SK-N-DZ (cell line): Measurements from ENCODE around the gene BRD3OS.
A peak's percentile ranks its signal among the peaks of the same experiment; 100 is the strongest.

Experiments
- DNase-seq: peaks from one replicate; pipeline ENCODE4 v3.0.0-alpha.2; 2015; ENCODE audit warnings: low spot score

BRD3OS gene

DNA sequence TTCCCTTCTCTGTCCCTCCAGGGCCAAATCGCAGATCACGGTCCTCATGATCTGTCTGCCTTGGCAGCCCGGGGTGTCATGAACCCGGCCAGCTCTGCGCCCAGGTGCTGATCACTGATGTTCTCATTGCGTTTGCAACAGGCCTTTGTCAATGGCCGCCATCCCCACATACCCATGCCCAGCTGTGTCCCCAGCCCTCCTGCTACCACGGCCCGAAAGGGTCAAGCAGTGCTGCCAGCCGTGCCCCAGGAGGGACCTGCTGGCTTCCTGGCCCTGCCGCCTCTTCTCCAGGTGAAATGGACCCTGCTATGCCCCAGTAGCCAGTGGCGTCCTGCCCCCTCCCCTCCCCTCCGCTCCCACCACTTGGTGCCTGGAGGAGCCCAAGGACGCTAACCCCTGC lies 20.4 kb upstream of the BRD3OS start:
- no peak for DNase-seq

DNA sequence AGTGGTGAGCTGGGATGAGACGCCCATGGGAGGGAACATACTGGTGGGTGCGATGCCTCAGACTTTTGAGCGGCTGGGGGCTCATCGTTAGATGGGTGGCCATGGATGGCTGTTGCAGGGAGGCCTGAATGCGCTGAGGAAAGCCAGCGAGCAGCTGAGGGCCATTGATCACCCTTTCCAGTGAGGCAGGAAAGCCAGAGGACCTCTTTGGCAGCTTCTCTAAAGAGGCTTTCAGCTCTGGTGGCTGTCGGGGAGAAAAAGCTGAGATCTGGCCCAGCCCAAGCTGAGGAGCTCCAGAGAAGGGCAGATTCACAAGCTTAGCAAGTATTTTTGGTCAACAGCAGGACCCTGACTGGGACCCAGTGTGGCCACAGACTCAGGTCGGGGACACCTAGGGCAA lies 19.9 kb upstream of the BRD3OS start:
- DNase-seq = no peak

DNA sequence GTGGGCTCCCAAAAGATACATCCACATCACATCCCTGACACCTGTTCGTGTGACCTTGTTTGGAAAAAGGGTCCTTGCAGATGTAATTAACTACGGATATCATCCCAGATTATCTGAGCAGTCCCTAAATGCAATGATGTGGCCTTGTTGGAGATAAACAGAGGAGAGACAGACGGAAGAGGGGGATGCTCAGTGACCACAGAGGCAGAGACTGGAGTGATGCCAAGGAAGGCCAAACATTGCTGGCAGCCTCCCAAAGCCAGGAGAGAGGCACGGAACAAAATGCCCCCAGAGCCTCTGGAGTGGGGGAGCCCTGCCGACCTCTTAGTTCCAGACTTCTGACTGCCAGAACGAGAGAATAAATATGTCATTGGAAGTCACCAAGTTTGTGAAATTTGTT lies 18.1 kb upstream of the BRD3OS start:
- no peak for DNase-seq

DNA sequence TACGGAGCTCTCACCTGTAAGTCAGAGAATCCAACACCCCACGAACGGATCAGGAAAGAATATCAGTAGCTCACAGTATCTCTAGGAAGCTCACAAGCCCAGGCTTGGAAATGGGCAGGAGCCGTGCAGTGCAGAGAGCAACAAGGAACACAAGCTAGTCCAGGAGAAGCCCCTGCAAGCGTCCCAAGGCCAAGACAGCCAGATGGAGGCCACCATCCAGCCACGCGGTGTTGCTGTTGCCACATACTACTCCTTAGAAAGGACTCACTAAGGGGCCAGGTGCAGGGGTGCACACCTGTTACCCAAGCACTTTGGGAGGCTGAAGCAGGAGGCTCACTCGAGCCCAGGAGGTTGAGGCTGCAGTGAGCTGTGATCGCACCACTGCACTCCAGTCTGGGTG lies 17.7 kb upstream of the BRD3OS start:
- no peak for DNase-seq

DNA sequence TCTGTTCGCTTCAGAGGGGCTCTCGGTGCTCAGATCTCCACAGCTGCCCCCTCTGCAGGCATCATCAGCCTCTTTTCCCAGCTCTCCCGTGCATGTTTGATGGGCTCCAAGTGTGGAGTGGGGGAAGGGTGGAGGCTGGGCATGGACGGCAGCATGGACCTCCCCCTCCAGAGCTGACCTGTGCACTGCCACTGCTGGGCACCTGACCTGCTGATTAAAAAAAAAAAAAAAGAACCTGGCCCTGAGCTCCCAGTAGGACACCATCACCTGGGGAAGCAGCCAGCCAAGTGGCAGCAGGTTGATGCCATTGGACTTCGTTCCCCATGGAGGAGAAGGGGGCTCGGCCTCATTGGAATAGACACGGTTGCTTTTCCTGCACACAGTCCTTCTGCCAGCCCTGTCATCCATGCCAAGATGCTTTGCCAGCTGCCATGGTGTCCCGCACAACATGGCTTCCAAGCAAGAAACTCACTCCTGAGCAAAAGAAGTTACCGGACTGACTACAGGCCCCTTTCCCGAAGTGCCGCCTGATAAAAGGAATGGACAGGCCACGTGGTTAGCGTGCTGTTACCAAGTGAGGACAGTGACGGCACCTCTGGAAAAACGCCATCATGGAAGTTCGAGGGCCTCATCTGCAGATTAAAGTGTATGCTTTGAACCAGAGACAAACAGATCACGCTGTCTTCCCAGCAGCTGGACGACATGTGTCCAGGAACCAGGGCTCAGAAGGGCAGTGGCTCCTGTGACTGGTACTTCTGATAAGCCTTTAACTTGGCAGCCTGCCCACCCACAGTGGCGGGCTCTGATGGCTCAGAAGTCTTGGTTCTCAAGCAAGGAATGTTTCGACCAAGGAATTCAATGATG lies 14.7 kb upstream of the BRD3OS start:
- DNase-seq = no peak

GRCh38 chr9:134011401-134011800 lies 13.9 kb upstream of the BRD3OS start:
- DNase-seq = no peak

DNA sequence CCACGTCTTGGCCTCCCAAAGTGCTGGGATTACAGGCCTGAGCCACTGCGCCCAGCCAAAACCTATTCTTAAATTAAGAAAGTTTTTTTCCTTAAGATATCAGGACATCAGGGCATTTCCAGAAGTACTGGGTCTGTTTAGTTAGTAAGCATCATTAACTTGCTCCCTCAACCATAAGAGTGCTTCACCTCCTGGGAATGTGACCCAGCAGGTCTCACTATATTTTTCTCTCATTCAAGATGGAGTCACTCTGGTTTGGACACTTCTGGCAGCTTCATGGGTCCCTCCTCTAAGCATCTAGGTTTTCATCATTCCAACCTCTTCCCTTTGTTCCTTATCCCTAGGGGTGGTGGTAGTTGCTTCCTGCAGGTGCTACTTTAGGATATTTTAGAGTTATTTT lies 10.3 kb upstream of the BRD3OS start:
- DNase-seq = no peak

DNA sequence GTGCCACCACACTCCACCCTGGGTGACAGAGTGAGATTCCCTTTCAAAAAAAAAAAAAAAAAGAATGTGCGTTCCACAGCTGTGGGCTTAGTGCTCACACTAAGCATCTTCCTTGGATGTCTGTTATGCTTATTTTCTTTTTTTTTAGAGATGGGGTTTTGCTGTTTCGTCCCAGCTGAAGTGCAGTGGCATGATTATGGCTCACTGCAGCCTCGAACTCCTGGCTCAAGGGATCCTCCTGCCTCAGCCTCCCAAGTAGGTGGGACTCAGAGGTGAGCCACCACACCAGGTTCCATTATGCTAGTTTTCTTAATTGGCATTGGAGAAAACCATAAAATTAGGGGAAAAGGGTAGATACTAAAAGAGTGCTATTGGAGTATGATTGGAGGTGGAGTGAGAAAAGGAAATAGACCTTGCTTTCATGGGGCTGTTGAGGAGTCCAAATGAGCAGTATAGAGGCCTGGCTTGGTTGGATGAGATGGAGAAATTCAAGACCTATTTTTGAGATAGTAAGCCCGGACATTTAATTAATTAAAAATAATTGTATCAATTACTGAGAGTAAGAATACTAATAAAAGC lies 978 bp upstream of the BRD3OS start:
- no peak for DNase-seq

DNA sequence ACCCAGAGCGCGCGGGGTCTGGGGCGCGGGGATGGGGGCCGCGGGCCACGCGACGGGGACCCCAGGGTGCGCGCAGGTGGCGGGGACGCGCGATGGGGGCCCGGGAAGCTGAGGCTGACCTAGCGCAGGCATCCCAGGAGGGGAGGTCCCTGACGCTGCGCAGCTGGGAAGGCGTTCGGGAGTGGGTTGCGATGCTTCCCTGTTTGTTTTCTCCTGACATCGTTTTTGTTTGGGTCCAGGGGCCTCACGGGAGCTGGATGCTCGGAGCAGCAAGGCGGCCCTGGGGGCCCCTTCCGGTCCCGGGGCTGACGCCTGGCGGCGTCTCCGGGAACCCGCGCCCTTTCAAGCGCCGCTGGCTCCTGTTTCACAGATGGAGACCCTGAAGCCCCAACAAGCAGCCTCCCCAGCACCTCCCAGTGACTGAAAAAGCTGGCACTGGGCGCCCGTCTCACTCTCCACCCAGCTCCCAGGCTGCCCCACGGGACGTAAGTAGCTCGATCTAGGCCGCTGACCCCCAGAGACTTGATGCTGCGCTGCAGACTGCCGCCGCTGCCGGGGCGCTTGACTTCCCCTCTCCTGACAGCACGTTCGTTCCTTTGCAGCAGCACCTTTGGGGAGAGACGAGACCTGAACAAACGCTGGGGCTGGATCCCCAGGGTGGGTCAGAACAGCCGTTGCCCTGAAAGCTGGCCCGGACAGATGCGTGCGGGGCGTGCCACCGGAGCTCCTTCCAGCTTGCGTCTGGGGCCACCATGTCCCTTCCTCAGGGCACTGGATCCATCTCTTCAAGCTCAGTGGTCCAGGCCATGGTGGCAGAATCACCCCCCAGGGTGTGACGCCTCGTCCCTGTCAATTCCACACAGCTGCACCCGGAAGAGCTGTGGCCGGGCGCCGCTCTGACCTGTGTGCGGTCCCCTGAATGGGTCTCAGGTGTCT lies 593 bp downstream of the BRD3OS start:
- DNase-seq = peak; percentile 63

GRCh38 chr9:134026581-134026980 lies 1.3 kb downstream of the BRD3OS start:
- DNase-seq = no peak

DNA sequence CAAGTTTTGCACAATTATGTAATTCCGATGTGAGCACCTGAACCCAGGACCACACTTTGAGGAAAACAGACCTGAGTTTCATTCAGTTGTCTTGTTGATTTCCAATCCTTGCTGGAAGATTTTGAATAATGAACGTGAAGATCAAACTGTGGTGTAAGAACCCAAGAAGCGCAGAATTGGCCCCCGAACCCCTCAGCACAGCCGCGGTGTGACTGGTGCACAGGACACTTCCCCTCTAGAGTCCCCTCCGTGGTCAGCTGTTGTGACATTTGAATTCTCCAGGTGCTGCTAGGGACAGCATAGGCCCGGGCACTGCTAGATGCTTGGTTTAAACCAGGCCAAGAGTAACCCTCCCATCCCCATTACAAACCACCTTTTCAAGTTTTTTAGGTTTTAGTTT lies 1.7 kb downstream of the BRD3OS start:
- no peak for DNase-seq

GRCh38 chr9:134027561-134027960 lies 2.3 kb downstream of the BRD3OS start:
- no peak for DNase-seq

GRCh38 chr9:134028076-134028475 lies 2.8 kb downstream of the BRD3OS start:
- no peak for DNase-seq

DNA sequence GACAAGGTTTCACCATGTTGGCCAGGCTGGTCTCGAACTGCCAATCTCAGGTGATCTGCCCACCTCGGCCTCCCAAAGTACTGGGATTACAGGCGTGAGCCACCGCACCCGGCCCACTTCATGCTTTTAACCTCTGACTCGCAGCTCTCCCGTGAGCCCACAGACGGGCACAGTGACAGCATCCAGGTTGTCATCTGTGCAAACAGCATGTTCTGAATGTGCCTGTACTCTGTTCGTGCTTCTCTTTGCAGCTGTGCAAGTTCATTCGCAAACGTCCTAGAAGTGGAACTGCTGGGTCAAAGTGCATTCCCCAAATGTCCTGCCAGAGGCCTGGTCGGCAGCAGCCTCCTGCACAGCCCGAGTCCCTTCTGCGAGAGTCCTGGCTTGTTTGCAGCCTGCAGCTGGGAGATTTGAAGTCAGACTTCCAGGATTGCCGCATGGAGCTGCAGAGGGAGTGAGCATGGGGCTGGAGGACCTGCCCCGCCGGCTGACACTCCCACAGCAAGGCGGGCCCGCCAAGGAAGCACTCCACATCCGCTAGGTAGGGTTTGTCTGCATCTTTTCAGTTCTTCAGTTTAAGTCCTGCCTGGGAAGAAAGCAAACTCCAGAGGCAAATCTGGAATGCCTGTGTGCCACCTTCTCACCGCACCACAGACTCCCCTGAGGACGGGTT lies 3.4 kb downstream of the BRD3OS start:
- no peak for DNase-seq

DNA sequence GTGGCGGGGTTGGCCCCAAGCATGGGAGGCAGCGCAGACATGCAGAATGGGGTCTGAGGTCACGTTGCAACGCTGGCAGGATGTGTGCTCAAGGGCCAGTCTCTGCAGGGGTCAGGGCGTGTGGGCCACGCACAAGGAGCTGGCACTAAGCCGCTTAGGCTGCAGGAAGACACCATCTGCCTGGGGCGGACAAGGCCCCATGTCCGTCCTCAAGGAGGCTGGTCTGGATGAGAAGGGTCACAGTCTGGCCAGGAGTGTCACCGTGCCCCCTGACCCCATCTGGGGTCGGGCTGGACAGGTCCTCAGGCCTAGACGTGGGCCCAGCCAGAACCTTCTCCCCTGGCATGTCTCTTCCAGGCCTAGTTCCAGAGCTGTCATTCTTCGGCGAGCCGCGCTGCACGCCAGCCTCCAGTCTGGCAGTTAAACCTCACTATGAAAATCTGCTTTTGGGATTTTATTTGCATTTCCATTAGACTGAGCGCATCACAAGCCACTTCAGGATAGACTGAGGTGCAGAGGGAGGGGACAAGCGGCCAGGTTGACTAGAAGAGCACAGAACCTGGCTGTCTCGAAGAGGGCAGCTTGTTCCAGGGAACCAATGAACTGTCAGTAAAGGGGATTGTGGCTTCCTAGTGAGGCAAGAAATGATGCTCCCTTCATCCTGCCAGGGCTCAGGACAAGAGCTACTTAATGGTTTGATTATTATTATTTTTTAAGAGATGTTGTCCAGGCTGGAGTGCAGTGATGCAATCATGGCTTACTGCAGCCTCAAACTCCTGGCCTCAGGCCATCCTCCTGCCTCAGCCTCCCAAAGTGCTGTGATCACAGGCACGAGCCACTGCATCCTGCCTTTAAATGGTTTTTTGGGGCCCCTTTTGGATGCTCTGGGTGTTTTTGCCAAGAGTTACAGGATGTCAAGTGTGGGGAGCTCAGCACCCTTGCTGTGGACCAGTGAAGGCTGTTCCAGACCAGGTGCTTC lies 4.3 kb downstream of the BRD3OS start:
- DNase-seq = no peak

DNA sequence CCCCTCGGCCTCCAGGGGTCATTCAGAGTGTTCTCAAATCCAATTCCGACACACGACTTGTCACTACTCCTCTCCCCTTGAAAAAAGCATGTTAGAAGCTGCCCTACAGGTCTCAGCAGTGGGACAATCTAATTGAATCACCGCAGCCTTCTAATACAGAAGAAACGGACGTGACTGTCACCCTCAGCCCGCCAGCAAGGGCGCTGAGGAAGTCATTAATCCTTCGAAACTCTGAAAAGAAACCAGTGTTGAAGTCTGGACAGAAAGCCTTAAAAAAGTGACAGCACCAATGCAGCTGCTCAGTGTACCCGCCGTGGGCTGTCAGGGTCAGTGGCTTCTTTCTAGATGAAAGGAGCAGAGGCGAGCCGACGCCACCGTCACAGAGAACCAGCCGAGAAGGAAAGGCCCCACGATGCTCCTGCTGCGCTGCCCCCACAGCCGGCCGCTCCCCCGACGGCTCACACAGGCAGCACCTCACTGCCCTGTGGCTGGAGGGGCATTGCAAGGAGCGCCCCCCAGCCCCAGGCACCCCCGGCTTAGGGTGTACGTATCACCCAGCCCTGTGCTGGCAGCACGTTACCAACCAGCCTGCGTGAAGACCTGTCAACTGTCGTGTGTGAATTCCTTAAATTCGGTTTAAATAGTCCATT lies 5.7 kb downstream of the BRD3OS start:
- DNase-seq = no peak

GRCh38 chr9:134031783-134032182 lies 6.5 kb downstream of the BRD3OS start:
- no peak for DNase-seq

DNA sequence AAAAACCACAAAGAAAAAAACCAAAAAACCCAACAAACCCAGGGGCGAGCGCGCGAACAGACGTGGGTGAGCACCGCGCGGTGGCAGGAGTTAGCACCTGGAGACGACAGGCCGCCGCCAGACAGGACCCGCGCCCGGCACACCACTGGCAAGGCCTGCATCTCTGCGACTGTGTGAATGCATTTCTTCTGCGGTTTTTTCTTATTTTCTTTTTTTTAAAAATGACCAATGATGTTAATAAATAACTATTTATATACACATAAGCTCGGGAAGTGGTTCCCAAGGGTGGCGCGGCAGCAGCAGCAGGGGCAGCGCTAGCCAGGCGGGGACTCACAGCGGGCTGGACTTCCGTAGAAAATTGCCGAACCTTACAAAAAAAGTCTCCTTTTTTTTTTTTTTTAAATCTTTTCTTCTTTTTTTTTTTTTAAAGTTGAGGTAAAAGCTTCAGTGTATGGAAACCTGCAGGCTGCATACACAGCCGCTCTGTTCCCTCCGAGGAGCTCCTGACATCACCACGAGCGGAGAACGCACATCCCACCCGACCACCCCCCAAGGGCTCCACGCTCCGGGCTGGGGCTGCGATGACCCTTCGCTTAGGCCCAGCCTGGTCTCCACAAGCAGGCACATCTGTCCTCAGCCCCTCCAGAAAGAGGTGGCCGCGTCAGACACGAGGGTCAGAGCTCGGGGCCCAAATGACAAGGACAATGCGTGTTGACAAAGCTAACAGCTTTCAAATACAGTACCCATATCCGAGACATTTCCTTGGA lies 7.4 kb downstream of the BRD3OS start:
- DNase-seq = no peak

- DNase-seq = no peak
These were observed 8.4 kb downstream of the BRD3OS start for GRCh38 chr9:134033516-134034214.
